IPS-20b (cell line): ENCODE results near the gene GABRR2.

ENCODE experiments used
- H3K27ac ChIP-seq: one replicate; pipeline ENCODE4 v1.5.1; 2013; ENCODE audit warnings: low read length
- H3K27me3 ChIP-seq: 2 replicates; pipeline ENCODE4 v1.6.1; 2013; ENCODE audit warnings: mild to moderate bottlenecking, low read length, inconsistent platforms; ENCODE audit not compliant: insufficient read depth
- H3K36me3 ChIP-seq: 2 replicates; pipeline ENCODE4 v1.6.1; 2013; ENCODE audit warnings: low read depth, mild to moderate bottlenecking, inconsistent platforms, low read length, moderate library complexity; ENCODE audit not compliant: insufficient read depth
- H3K4me1 ChIP-seq: 2 replicates; pipeline ENCODE4 v1.6.1; 2013; ENCODE audit warnings: mild to moderate bottlenecking, control low read depth, inconsistent platforms, low read length, moderate library complexity; ENCODE audit not compliant: insufficient read depth
- H3K4me3 ChIP-seq: 2 replicates; pipeline ENCODE4 v1.5.1; 2013; ENCODE audit warnings: mild to moderate bottlenecking, low read length, inconsistent platforms
- H3K9ac ChIP-seq: 2 replicates; pipeline ENCODE4 v1.6.1; 2013; ENCODE audit warnings: low read depth, mild to moderate bottlenecking, inconsistent platforms, low read length, moderate library complexity
- H3K9me3 ChIP-seq: 2 replicates; pipeline ENCODE4 v1.6.1; 2013; ENCODE audit warnings: mild to moderate bottlenecking, low read depth, low read length, inconsistent platforms; ENCODE audit not compliant: insufficient read depth

GABRR2 gene

GRCh38 chr6:89269981-89270380, 45.1 kb downstream of the GABRR2 start:
- no peak overlapping the region for H3K9ac ChIP-seq
- H3K9me3 ChIP-seq, result no peaks in the 10 kb centered on the region
- H3K4me1 ChIP-seq, result no peaks in the 10 kb centered on the region
- no peaks in the 10 kb centered on the region for H3K27me3 ChIP-seq
- no peak overlapping the region for H3K4me3 ChIP-seq
- no peaks in the 10 kb centered on the region for H3K36me3 ChIP-seq
- no peak overlapping the region for H3K27ac ChIP-seq

- H3K9ac ChIP-seq, result no peak overlapping the region
- H3K4me3 ChIP-seq, result no peak overlapping the region
- H3K27ac ChIP-seq, result no peak overlapping the region
- H3K27me3 ChIP-seq, result no peaks in the 10 kb centered on the region
- no peaks in the 10 kb centered on the region for H3K36me3 ChIP-seq
- no peaks in the 10 kb centered on the region for H3K4me1 ChIP-seq
- no peaks in the 10 kb centered on the region for H3K9me3 ChIP-seq
These were observed 45.8 kb downstream of the GABRR2 start for GRCh38 chr6:89269252-89269651.

- Histone ChIP-seq H3K9me3 (no peaks in the 10 kb centered on the region), H3K4me3 (no peak overlapping the region), H3K9ac (no peak overlapping the region), H3K36me3 (no peaks in the 10 kb centered on the region), H3K27me3 (no peaks in the 10 kb centered on the region), H3K27ac (no peak overlapping the region), H3K4me1 (no peaks in the 10 kb centered on the region)
These were observed 46.3 kb downstream of the GABRR2 start for GRCh38 chr6:89268776-89269175.

GRCh38 chr6:89267918-89268317, 47.2 kb downstream of the GABRR2 start:
- Histone ChIP-seq H3K4me3 (no peak overlapping the region), H3K36me3 (no peaks in the 10 kb centered on the region), H3K27ac (no peak overlapping the region), H3K9ac (no peak overlapping the region), H3K4me1 (no peaks in the 10 kb centered on the region), H3K27me3 (no peaks in the 10 kb centered on the region), H3K9me3 (no peaks in the 10 kb centered on the region)

GRCh38 chr6:89264296-89264695, 50.8 kb downstream of the GABRR2 start:
- H3K9ac ChIP-seq, result no peak overlapping the region
- no peak overlapping the region for H3K4me3 ChIP-seq
- no peak overlapping the region for H3K27ac ChIP-seq
- H3K9me3 ChIP-seq, result no peaks in the 10 kb centered on the region
- no peaks in the 10 kb centered on the region for H3K4me1 ChIP-seq
- H3K27me3 ChIP-seq, result no peaks in the 10 kb centered on the region
- H3K36me3 ChIP-seq, result no peaks in the 10 kb centered on the region

GRCh38 chr6:89260832-89261231, 54.3 kb downstream of the GABRR2 start:
- Histone ChIP-seq H3K27me3 (no peaks in the 10 kb centered on the region), H3K27ac (no peak overlapping the region), H3K9ac (no peak overlapping the region), H3K4me1 (no peaks in the 10 kb centered on the region), H3K9me3 (no peaks in the 10 kb centered on the region), H3K4me3 (no peak overlapping the region), H3K36me3 (no peaks in the 10 kb centered on the region)

- no peak overlapping the region for H3K4me3 ChIP-seq
- H3K27me3 ChIP-seq, result no peaks in the 10 kb centered on the region
- H3K27ac ChIP-seq, result no peak overlapping the region
These were observed 54.8 kb downstream of the GABRR2 start for GRCh38 chr6:89260310-89260709.

GRCh38 chr6:89258912-89259311, 56.2 kb downstream of the GABRR2 start:
- H3K9ac ChIP-seq, result no peak overlapping the region
- H3K9me3 ChIP-seq, result no peaks in the 10 kb centered on the region
- no peaks in the 10 kb centered on the region for H3K36me3 ChIP-seq
- H3K27ac ChIP-seq, result no peak overlapping the region
- H3K4me1 ChIP-seq, result no peaks in the 10 kb centered on the region
- no peak overlapping the region for H3K4me3 ChIP-seq
- H3K27me3 ChIP-seq, result no peaks in the 10 kb centered on the region

More at GRCh38 chr6:89260310-89260709, 54.8 kb downstream of the GABRR2 start:
- no peaks in the 10 kb centered on the region for H3K4me1 ChIP-seq
- no peaks in the 10 kb centered on the region for H3K36me3 ChIP-seq
- no peaks in the 10 kb centered on the region for H3K9me3 ChIP-seq
- H3K9ac ChIP-seq, result no peak overlapping the region

GRCh38 chr6:89257781-89258180, 57.3 kb downstream of the GABRR2 start:
- Histone ChIP-seq H3K4me1 (no peaks in the 10 kb centered on the region), H3K4me3 (no peak overlapping the region), H3K27me3 (no peaks in the 10 kb centered on the region; the same call in 1 of the 2 replicates), H3K9me3 (no peaks in the 10 kb centered on the region), H3K27ac (no peak overlapping the region), H3K36me3 (no peaks in the 10 kb centered on the region), H3K9ac (no peak overlapping the region)

- H3K27ac ChIP-seq, result no peak overlapping the region
- no peaks in the 10 kb centered on the region for H3K9me3 ChIP-seq
- H3K9ac ChIP-seq, result no peak overlapping the region
- H3K36me3 ChIP-seq, result no peaks in the 10 kb centered on the region
- H3K4me3 ChIP-seq, result no peak overlapping the region
- H3K27me3 ChIP-seq, result no peaks in the 10 kb centered on the region; the same call in 1 of the 2 replicates
- H3K4me1 ChIP-seq, result no peaks in the 10 kb centered on the region
These were observed 57.8 kb downstream of the GABRR2 start for GRCh38 chr6:89257346-89257745.

- H3K4me1 ChIP-seq, result no peaks in the 10 kb centered on the region
These were observed 59.7 kb downstream of the GABRR2 start for GRCh38 chr6:89255417-89255816.

GRCh38 chr6:89254569-89254968, 60.5 kb downstream of the GABRR2 start:
- H3K27ac ChIP-seq, result no peak overlapping the region
- no peaks in the 10 kb centered on the region for H3K4me1 ChIP-seq
- H3K9me3 ChIP-seq, result no peaks in the 10 kb centered on the region
- no peaks in the 10 kb centered on the region for H3K36me3 ChIP-seq
- no peak overlapping the region for H3K9ac ChIP-seq
- no peak overlapping the region for H3K4me3 ChIP-seq
- no peaks in the 10 kb centered on the region; the same call in 1 of the 2 replicates for H3K27me3 ChIP-seq

More at GRCh38 chr6:89255417-89255816, 59.7 kb downstream of the GABRR2 start:
- no peak overlapping the region for H3K4me3 ChIP-seq
- H3K36me3 ChIP-seq, result no peaks in the 10 kb centered on the region
- H3K27ac ChIP-seq, result no peak overlapping the region
- no peak overlapping the region for H3K9ac ChIP-seq
- no peaks in the 10 kb centered on the region for H3K9me3 ChIP-seq
- no peaks in the 10 kb centered on the region; the same call in 1 of the 2 replicates for H3K27me3 ChIP-seq
